Gastrocnemius medialis (tissue), 4 donors: ENCODE results near the gene GP5. TPM values are rescaled to one million over a fixed set of nuclear protein-coding genes. Genes with fewer than 3 reads are reported as not detected.

Experiments
- ATAC-seq, 2 donors: fragments of 150-250 bp; one replicate each; pipeline ENCODE4 v1.9.1; 2016
- DNase-seq, 2 donors: peaks; one replicate each; pipeline ENCODE4 v3.0.0-alpha.2; 2019
- H3K27ac ChIP-seq, 4 donors: fragments of 200-600 bp; sonication (generic); 1 replicate in 1 of 4; 2 replicates in 3 of 4; pipeline ENCODE4 v1.5.1; 2016 to 2018; ENCODE audit warnings: mild to moderate bottlenecking in 2 of 4, moderate library complexity in 1 of 4
- H3K27me3 ChIP-seq, 3 donors: fragments of 200-600 bp; sonication (generic) in 2 of 3; 1 replicate in 1 of 3; 2 replicates in 2 of 3; pipeline versions ENCODE4 v1.5.1 to v1.6.0; 2016 to 2019; ENCODE audit warnings: mild to moderate bottlenecking in 1 of 3, moderate library complexity in 1 of 3
- H3K36me3 ChIP-seq, 2 donors: fragments of 200-600 bp; sonication (generic) in 1 of 2; one replicate each; pipeline ENCODE4 v1.5.1; 2017 to 2018
- H3K4me1 ChIP-seq, 2 donors: fragments of 200-600 bp; sonication (generic) in 1 of 2; one replicate each; pipeline ENCODE4 v1.5.1; 2016 to 2017; ENCODE audit warnings: mild to moderate bottlenecking in 2 of 2
- H3K4me3 ChIP-seq, 4 donors: fragments of 200-600 bp; sonication (generic) in 3 of 4; 1 replicate in 1 of 4; 2 replicates in 3 of 4; pipeline ENCODE4 v1.5.1; 2016 to 2019; ENCODE audit warnings: mild to moderate bottlenecking in 2 of 4
- H3K9me3 ChIP-seq, 3 donors: fragments of 200-600 bp; sonication (generic) in 2 of 3; 1 replicate in 1 of 3; 2 replicates in 2 of 3; pipeline ENCODE4 v1.5.1; 2016 to 2019
- CTCF ChIP-seq, 5 experiments: fragments of 450-650 bp in 3 of 5; fragments of 200-600 bp in 2 of 5; sonication (generic) in 2 of 5; IDR thresholded peaks in 4 of 5; conservative IDR thresholded peaks in 1 of 5; 1 replicate in 4 of 5; 2 replicates in 1 of 5; pipeline ENCODE4 v1.5.1; 2016 to 2019; ENCODE audit warnings: antibody characterized with exemption in 5 of 5, mild to moderate bottlenecking in 3 of 5, moderate library complexity in 3 of 5
- POLR2A ChIP-seq, 2 donors: fragments of 450-650 bp; IDR thresholded peaks; one replicate each; pipeline ENCODE4 v1.6.1; 2017; ENCODE audit warnings: antibody characterized with exemption in 2 of 2, mild to moderate bottlenecking in 2 of 2, moderate library complexity in 2 of 2
- in situ Hi-C, 4 donors: fragments of 200-750 bp; cut with MboI; loops; one replicate each; pipeline versions ENCODE4 v1.15.0 to v1.8.0; 2017; ENCODE audit warnings: low sequenced_read_pairs in 4 of 4
- intact Hi-C: fragments of 100-400 bp; cut with DNase I; formaldehyde crosslinking; loops from one replicate; pipeline ENCODE4 v1.15.1; 2023; ENCODE audit warnings: low total_unique reads
- total RNA-seq, 4 donors: library from RNA; depleted of rRNA; stranded (reverse); fragments of >200 nt; gene quantifications; one replicate each; pipeline versions ENCODE4 v1.1.0 to v1.2.3, GENCODE V29; 2016

GP5 gene
- total RNA-seq, 4 donors from 2014 or later: 0.10 TPM; not detected in 3

- no peak overlapping the region for H3K27ac ChIP-seq
- no peaks in the 10 kb centered on the region for H3K9me3 ChIP-seq
- TF ChIP-seq CTCF (IDR thresholded peaks at IDR 0.05 in 4 of 5, conservative IDR thresholded peaks at IDR 0.05 in 1 of 5) (no peak), POLR2A (IDR thresholded peaks at IDR 0.05) (no peak)
- in situ Hi-C loops (no loop called here), intact Hi-C loops (no loop called here)
- H3K4me1 ChIP-seq: no peaks in the 10 kb centered on the region
- no peak overlapping the region for H3K4me3 ChIP-seq
- no peaks in the 10 kb centered on the region for H3K36me3 ChIP-seq
- peaks cover 8 to 29% (median 10%) of the 10 kb centered on the region in 3 donors for H3K27me3 ChIP-seq
- ATAC-seq: no peak
- DNase-seq: no peak
Measured at GRCh38 chr3:194370753-194371152, 28.3 kb downstream of the GP5 start.

GRCh38 chr3:194369522-194370279 lies 29.4 kb downstream of the GP5 start, which contains the start of gene LRRC15:
TSS of gene LRRC15 (minus strand) at chr3:194369743. CDS start at chr3:194361043, 8,700 bp downstream.
- H3K27me3 ChIP-seq: peaks cover 8 to 29% (median 10%) of the 10 kb centered on the region in 3 donors
- intact Hi-C loops: no loop called here

GRCh38 chr3:194368918-194369317 lies 30.1 kb downstream of the GP5 start:
- intact Hi-C loops: no loop called here
- no peak overlapping the region for H3K4me3 ChIP-seq
- H3K27me3 ChIP-seq: peaks cover 8 to 29% (median 10%) of the 10 kb centered on the region in 3 donors
- DNase-seq (no peak), ATAC-seq (no peak)
- in situ Hi-C loops: no loop called here
- no peak for TF ChIP-seq POLR2A (IDR thresholded peaks at IDR 0.05)
- no peaks in the 10 kb centered on the region for H3K9me3 ChIP-seq
- peaks cover 0 to 12% of the 10 kb centered on the region in 2 donors for H3K4me1 ChIP-seq
- H3K36me3 ChIP-seq: no peaks in the 10 kb centered on the region
- no peak overlapping the region for H3K27ac ChIP-seq

More at GRCh38 chr3:194369522-194370279, 29.4 kb downstream of the GP5 start, which contains the start of gene LRRC15:
- Histone ChIP-seq H3K9me3 (no peaks in the 10 kb centered on the region), H3K4me1 (peaks cover 0 to 6% of the 10 kb centered on the region in 2 donors), H3K27ac (no peak within 1 kb of the TSS), H3K4me3 (no peak within 1 kb of the TSS), H3K36me3 (no peaks in the 10 kb centered on the region)
- DNase-seq (no peak), ATAC-seq (no peak)
- in situ Hi-C loops: no loop called here
- no peak for TF ChIP-seq CTCF (IDR thresholded peaks at IDR 0.05 in 4 of 5, conservative IDR thresholded peaks at IDR 0.05 in 1 of 5)

- Histone ChIP-seq H3K36me3 (no peaks in the 10 kb centered on the region), H3K27ac (no peak overlapping the region), H3K4me1 (peaks cover 0 to 12% of the 10 kb centered on the region in 2 donors), H3K4me3 (no peak overlapping the region), H3K9me3 (no peaks in the 10 kb centered on the region), H3K27me3 (peaks cover 8 to 29% (median 10%) of the 10 kb centered on the region in 3 donors)
- ATAC-seq (no peak), DNase-seq (no peak)
- TF ChIP-seq POLR2A (IDR thresholded peaks at IDR 0.05) (no peak), CTCF (IDR thresholded peaks at IDR 0.05 in 4 of 5, conservative IDR thresholded peaks at IDR 0.05 in 1 of 5) (no peak)
- in situ Hi-C loops: no loop called here
- intact Hi-C loops: no loop called here
Measured at GRCh38 chr3:194367992-194368841, 30.8 kb downstream of the GP5 start.

GRCh38 chr3:194365978-194366490 lies 33.0 kb downstream of the GP5 start:
- in situ Hi-C loops (no loop called here), intact Hi-C loops (no loop called here)
- Histone ChIP-seq H3K27ac (no peak overlapping the region), H3K9me3 (no peaks in the 10 kb centered on the region), H3K27me3 (peaks cover 8 to 29% (median 10%) of the 10 kb centered on the region in 3 donors), H3K4me1 (peaks cover 0 to 12% of the 10 kb centered on the region in 2 donors), H3K4me3 (no peak overlapping the region), H3K36me3 (no peaks in the 10 kb centered on the region)
- no peak for ATAC-seq
- no peak for DNase-seq
- TF ChIP-seq POLR2A (IDR thresholded peaks at IDR 0.05) (no peak), CTCF (IDR thresholded peaks at IDR 0.05 in 4 of 5, conservative IDR thresholded peaks at IDR 0.05 in 1 of 5) (no peak)
